ENCODE results near the gene OLFML2A.
"Not testable (repeated sequence)": the region's sequence is repeated elsewhere in the genome, so short reads cannot be mapped to it uniquely, and the experiment has no call there.

OLFML2A gene

GRCh38 chr9:124776954-124777648 is at the start of gene OLFML2A:
TSS of gene OLFML2A (plus strand) at chr9:124777133. CDS start at chr9:124777271, 138 bp downstream.
- no peak for DNase-seq

- no peak for DNase-seq
Measured at GRCh38 chr9:124730772-124731171, 46.2 kb upstream of the OLFML2A start.

GRCh38 chr9:124733964-124734740 is 42.8 kb upstream of the OLFML2A start:
- DNase-seq = no peak

- not testable (repeated sequence) for DNase-seq
Measured at GRCh38 chr9:124734741-124735083, 42.2 kb upstream of the OLFML2A start.

- no peak for DNase-seq
Measured at GRCh38 chr9:124735121-124735520, 41.8 kb upstream of the OLFML2A start.

GRCh38 chr9:124738075-124738474 is 38.9 kb upstream of the OLFML2A start:
- DNase-seq = not testable (repeated sequence)

- no peak for DNase-seq
Measured at GRCh38 chr9:124739360-124739759, 37.6 kb upstream of the OLFML2A start.

GRCh38 chr9:124741149-124741548 is 35.8 kb upstream of the OLFML2A start:
- DNase-seq = no peak

- DNase-seq = no peak
Measured at GRCh38 chr9:124741662-124742061, 35.3 kb upstream of the OLFML2A start.

GRCh38 chr9:124742940-124743339 is 34.0 kb upstream of the OLFML2A start:
- no peak for DNase-seq

GRCh38 chr9:124743686-124744348 is 33.1 kb upstream of the OLFML2A start:
- DNase-seq = no peak

GRCh38 chr9:124747065-124747464 is 29.9 kb upstream of the OLFML2A start:
- no peak for DNase-seq

- no peak for DNase-seq
Measured at GRCh38 chr9:124749284-124749683, 27.6 kb upstream of the OLFML2A start.

GRCh38 chr9:124749781-124750180 is 27.2 kb upstream of the OLFML2A start:
- no peak for DNase-seq

- peak in 1 of 2 experiments; percentile 27 for DNase-seq
Measured at GRCh38 chr9:124752967-124753366, 24.0 kb upstream of the OLFML2A start.

GRCh38 chr9:124754289-124754688 is 22.6 kb upstream of the OLFML2A start:
- no peak for DNase-seq

- no peak for DNase-seq
Measured at GRCh38 chr9:124755061-124755460, 21.9 kb upstream of the OLFML2A start.

GRCh38 chr9:124756011-124756410 is 20.9 kb upstream of the OLFML2A start:
- no peak for DNase-seq

GRCh38 chr9:124757616-124758015 is 19.3 kb upstream of the OLFML2A start:
- DNase-seq = no peak

GRCh38 chr9:124758061-124758460 is 18.9 kb upstream of the OLFML2A start:
- DNase-seq = no peak

- no peak for DNase-seq
Measured at GRCh38 chr9:124758691-124759090, 18.2 kb upstream of the OLFML2A start.

- DNase-seq = no peak
Measured at GRCh38 chr9:124759327-124759726, 17.6 kb upstream of the OLFML2A start.

GRCh38 chr9:124760719-124761118 is 16.2 kb upstream of the OLFML2A start:
- DNase-seq = no peak

- no peak for DNase-seq
Measured at GRCh38 chr9:124761196-124761595, 15.7 kb upstream of the OLFML2A start.
